Skin of body (tissue), 2 donors: Measurements from ENCODE around the gene FDCSP. TPM values are rescaled to one million over a fixed set of nuclear protein-coding genes. Genes with fewer than 3 reads are reported as not detected.
"Not testable (repeated sequence)": the region's sequence is repeated elsewhere in the genome, so short reads cannot be mapped to it uniquely, and the experiment has no call there.

Source experiments
- DNase-seq: peaks from one replicate; lab custom pipeline; 2025; lab: John Stamatoyannopoulos, UW
- total RNA-seq: library from RNA; depleted of rRNA; stranded (reverse); fragments of >200 nt; gene quantifications from one replicate; pipeline ENCODE4 v1.2.3, GENCODE V29; 2014

FDCSP gene
- total RNA-seq, 1 donor from 2014 or later, result not detected

DNA sequence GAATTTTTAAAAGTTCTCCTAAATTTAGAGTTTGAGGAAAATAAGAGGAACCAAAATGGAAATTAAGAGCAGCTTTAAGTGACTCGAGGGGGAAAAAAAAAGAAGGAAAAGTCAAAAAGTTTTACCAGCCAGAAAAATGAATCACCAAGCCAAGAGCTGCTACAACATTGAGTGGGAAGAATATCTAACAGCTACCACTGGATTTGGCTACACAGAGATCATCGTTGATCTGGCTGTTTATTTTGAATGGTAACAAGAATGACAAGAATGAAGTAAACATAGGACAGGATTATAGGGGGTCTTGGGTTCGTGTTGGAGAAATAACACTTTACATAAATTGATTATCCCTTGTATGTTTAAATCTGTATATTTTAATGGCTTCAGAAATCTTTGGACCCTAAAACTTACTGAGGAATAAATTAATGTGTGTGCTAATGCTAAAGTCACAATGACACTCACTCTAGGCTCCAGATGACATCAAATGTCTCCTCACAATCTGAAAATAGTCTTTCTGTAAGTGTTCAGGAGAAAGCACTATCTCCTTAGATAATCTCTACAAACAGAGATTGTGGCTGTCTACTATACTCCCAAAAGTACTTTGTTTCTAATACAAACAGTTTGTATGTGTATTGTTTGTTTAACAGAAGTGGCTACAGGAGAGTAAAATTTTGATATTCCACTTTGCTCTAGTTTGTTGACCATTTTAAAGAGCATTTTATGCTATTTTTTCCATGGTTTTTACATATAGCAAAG, 13.4 kb downstream of the FDCSP start:
- DNase-seq, result no peak

GRCh38 chr4:70239884-70240591, 14.1 kb downstream of the FDCSP start:
- no peak for DNase-seq

DNA sequence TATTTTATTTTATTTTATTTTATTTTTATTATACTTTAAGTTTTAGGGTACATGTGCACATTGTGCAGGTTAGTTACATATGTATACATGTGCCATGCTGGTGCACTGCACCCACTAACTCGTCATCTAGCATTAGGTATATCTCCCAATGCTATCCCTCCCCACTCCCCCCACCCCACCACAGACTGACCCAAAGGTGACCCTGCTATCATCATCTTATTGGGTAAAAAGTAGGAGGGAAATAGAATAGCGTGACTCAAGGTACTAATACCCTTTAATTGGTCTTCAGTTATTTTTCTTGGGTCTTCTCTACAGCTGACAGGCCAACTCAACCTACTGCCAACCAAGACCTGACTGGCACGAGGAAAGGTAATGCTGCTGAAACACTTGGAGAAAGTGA, 16.4 kb downstream of the FDCSP start, which contains the start of gene CSN3:
Gene CSN3, plus strand, starts transcription at position 301 of the 400 bp plus-strand sequence. CDS start 2,223 bp downstream, outside the sequence.
- not testable (repeated sequence) for DNase-seq

DNA sequence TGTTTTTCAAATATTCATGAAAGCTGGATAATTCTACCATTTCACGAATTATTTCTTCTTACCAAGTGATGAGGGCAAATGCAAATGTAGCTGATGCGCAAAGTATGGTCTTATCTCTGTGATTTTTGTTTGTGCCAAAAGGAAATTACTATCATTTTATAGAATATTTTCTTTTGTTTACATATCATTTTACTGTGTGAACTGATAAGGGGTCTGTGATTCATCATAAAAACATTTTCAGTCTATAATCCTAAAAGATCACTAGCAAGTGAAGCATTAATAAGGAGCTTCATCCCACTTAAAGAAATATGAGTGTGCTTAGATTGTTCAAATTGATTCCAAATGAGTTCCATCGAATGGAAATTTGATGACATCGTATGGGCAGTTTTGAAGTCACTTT, 17.2 kb downstream of the FDCSP start:
- DNase-seq, result no peak

DNA sequence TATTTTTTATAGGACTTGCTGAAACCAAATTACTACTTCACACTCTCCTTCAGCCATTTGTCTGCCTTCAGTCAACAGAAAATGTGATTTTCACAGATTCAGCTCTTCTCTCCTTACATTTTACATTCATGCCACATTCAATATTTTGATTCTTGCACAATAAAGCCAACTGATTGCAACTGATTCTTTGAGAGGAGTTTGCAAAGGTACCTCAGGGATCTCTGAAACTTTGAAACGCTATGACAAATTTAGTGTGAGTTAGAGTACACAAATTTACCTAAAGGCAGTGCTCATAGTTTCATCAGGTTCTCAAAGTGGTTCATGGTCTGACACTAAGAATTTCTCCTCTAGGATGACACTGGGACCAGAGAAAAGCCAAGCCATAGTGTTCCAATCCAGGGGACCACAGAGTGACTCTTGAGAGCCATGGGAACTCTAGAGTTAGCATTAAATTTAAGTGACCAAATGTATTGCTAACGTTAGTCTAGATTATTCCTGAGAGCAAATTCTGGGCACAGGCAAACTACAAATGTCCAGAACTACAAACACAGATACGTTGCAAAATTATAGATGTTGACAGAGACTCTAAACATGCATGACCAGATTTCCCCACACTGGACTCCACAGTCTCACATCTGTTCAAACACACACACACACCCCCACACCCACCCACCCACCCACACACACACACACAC, 25.5 kb downstream of the FDCSP start:
- DNase-seq, result no peak

DNA sequence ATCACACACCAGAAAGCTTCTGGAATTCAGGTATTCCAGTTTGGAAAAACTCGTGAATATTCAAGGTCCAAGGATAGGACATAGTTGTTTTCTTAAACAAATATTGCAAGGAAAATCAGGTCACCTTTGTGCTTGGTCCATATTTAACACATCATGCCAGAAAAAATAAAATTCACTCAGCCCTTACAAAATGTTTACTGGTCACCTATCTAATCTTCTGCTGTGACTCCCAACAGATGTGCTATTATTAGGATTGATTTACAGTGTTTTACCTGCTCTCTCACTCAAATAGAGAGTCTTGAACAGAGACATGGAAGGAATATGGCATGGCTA, 26.0 kb downstream of the FDCSP start:
- no peak for DNase-seq

DNA sequence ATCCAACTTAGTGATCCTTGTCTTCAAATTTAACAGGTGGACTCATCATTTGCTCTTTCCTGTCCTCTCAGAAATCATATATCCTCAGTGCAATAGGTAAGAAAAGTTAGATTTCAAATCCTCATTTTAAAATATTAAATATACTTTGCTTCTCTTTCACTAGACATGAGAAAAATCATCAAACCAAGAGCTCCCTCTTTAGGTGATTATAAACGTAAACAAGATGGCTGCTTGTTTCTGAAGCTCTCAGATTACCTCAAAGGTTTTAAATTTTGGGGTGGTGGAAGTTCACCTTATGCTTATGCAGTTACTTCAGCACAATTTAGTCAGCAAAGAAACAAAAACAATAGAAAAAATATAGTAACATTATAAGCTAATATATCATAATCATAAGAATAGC, 43.8 kb downstream of the FDCSP start:
- DNase-seq, result no peak

- no peak for DNase-seq
These were observed 51.2 kb downstream of the FDCSP start for GRCh38 chr4:70277121-70277520.

DNA sequence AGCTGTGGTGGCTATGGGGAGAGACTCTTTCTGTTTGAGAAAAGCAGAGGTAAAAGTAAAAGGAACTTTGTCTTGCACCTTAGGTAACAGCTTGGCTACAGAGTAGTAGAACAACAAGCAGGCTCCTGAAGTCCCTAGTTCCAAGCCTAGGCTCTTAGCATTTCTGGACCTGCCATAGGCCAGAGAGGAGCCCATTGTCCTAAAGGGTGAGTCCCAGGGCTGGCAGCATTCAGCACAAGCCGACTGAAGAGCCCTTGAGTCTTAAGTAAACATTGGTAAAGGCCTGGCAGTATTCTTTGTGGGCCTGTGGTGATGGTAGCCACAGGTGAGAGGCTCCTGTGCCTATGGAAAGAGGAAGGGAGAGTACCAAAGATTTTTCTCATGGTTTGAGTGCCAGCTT, 54.6 kb downstream of the FDCSP start:
- no peak for DNase-seq

Other genes with a start within 250 kb of the FDCSP start
- not detected for gene STATH, start 230.2 kb upstream of the FDCSP start, total RNA-seq
- not detected for gene HTN3, start 197.7 kb upstream of the FDCSP start, total RNA-seq
- gene HTN1, start 175.7 kb upstream of the FDCSP start, total RNA-seq, result not detected
- gene PRR27, start 71.9 kb upstream of the FDCSP start, total RNA-seq, result not detected
- not detected for gene ODAM, start 30.4 kb upstream of the FDCSP start, total RNA-seq
- not detected for gene CSN3, start 16.5 kb downstream of the FDCSP start, total RNA-seq
- gene CABS1, start 108.9 kb downstream of the FDCSP start, total RNA-seq, result not detected
- gene SMR3A, start 134.6 kb downstream of the FDCSP start, total RNA-seq, result not detected
- gene SMR3B, start 157.0 kb downstream of the FDCSP start, total RNA-seq, result not detected
- not detected for gene OPRPN, start 171.8 kb downstream of the FDCSP start, total RNA-seq
- gene MUC7, start 246.1 kb downstream of the FDCSP start, total RNA-seq, result not detected